Endodermal cell (in vitro differentiated cells): ENCODE results near the gene PGBD5. TPM values are rescaled to one million over a fixed set of nuclear protein-coding genes. Genes with fewer than 3 reads are reported as not detected.

Source experiments
- DNase-seq: peaks from one replicate; pipeline ENCODE4 v3.0.0-alpha.2; 2017
- H3K27ac ChIP-seq: 2 replicates; pipeline ENCODE4 v1.5.1; 2013; ENCODE audit warnings: mild to moderate bottlenecking, low read depth, low read length, moderate library complexity
- H3K27me3 ChIP-seq: 2 replicates; pipeline ENCODE4 v1.6.1; 2013; ENCODE audit warnings: mild to moderate bottlenecking, low read length, moderate library complexity; ENCODE audit not compliant: insufficient read depth, control insufficient read depth, poor library complexity, severe bottlenecking
- H3K36me3 ChIP-seq: 2 replicates; pipeline ENCODE4 v1.7.0; 2013; ENCODE audit warnings: mild to moderate bottlenecking, low read length, moderate library complexity; ENCODE audit not compliant: control insufficient read depth, insufficient read depth
- H3K4me1 ChIP-seq: one replicate; pipeline ENCODE4 v1.7.0; 2013; ENCODE audit warnings: low read length; ENCODE audit not compliant: control insufficient read depth, insufficient read depth
- H3K4me3 ChIP-seq: 2 replicates; pipeline ENCODE4 v1.5.1; 2013; ENCODE audit warnings: mild to moderate bottlenecking, low read length, moderate library complexity
- H3K9ac ChIP-seq: 2 replicates; pipeline ENCODE4 v1.6.1; 2013; ENCODE audit warnings: mild to moderate bottlenecking, low read length, moderate library complexity; ENCODE audit not compliant: poor library complexity, severe bottlenecking; ENCODE audit errors: extremely low read depth
- H3K9me3 ChIP-seq: 2 replicates; pipeline ENCODE4 v1.6.1; 2013; ENCODE audit warnings: mild to moderate bottlenecking, low read length, moderate library complexity; ENCODE audit not compliant: control insufficient read depth
- H3K27ac Mint-ChIP-seq: 2 replicates; pipeline ENCODE4 v1.8.0; 2020; ENCODE audit warnings: mixed read lengths
- H3K27me3 Mint-ChIP-seq: 2 replicates; pipeline ENCODE4 v1.8.0; 2021; ENCODE audit warnings: mild to moderate bottlenecking, mixed read lengths; ENCODE audit not compliant: insufficient read depth
- H3K36me3 Mint-ChIP-seq: 2 replicates; pipeline ENCODE4 v1.8.0; 2020; ENCODE audit warnings: low read depth, mixed read lengths
- H3K4me1 Mint-ChIP-seq: 2 replicates; pipeline ENCODE4 v1.8.0; 2020; ENCODE audit warnings: mixed read lengths
- H3K4me3 Mint-ChIP-seq: 2 replicates; pipeline ENCODE4 v1.8.0; 2020; ENCODE audit warnings: mild to moderate bottlenecking, moderate library complexity, mixed read lengths
- H3K9me3 Mint-ChIP-seq: 2 replicates; pipeline ENCODE4 v1.8.0; 2020; ENCODE audit warnings: mild to moderate bottlenecking, mixed read lengths
- WGBS, 2 experiments: methylation state at CpG; one replicate each; pipeline versions ENCODE4 v1.1.5 to v1.1.7; 2013; ENCODE audit warnings: missing lambda C conversion rate in 2 of 2, mixed read lengths in 1 of 2; ENCODE audit not compliant: insufficient coverage in 1 of 2, insufficient read length in 1 of 2; 5-methylcytosine and 5-hydroxymethylcytosine counted together
- total RNA-seq, 2 donors: library from RNA; stranded (reverse); fragmentation: NEBNext Ultra II Directional in 1 of 2; extraction: Animal tissue kit (Norgen Biotek cat#: 25700) in 1 of 2; gene quantifications; 2 replicates in 1 of 2; 3 replicates in 1 of 2; pipeline ENCODE4 v1.2.1, GENCODE V29; 2021
- TF ChIP-seq, protein P1 (sequence below): fragments of 200-600 bp; sonication (generic); conservative IDR thresholded peaks from 2 replicates; pipeline ENCODE4 v1.5.0; 2021; ENCODE audit warnings: antibody characterized with exemption, mild to moderate bottlenecking

Gene PGBD5
- total RNA-seq, 2 donors from 2014 or later: 1.3 to 4.6 TPM

DNA sequence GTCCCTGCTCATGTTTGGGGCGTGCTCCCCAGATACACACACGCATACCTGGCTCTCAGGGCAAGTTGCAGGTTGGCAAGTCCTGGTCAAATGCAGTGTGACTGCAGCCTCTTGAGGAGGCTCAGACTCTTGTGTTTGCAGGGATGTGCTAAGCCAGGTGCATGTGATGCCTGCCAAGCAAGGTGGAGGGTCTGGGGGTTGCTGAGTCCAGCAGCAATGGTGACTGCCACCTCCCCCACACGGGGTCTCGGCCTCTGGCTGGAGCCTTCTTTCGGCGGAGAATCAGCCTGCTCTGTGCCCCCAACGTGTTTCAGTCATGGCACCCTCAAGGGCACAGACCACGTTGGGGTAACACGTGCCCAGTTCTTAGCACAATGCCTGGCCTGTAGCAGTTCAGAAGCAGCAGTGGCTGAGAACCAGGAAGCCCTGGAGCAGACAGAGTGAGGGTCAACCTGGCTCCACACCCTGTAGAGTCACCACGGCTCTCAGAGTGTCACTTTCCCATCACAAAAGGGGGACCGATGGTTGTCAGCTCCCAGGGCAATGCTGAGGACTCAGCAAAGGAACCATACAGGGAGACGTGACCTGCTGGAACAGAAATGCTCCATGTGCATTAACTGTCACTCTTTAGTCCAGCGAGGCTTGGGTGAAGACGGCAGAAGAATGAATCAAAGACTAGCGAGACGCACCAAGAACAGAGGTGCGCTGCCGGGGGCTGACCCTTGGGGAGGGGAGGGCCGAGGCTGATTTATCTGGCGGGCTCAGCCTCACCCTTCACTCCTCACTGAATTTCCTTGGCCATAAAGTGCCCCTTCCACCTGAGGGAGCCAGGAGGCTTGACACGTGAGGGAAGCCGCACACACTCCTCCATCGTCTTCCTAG lies 109.0 kb downstream of the PGBD5 start:
- Mint-ChIP-seq H3K27me3 (no peaks in the 10 kb centered on the region), H3K36me3 (no peaks in the 10 kb centered on the region), H3K4me3 (no peak overlapping the region), H3K9me3 (no peaks in the 10 kb centered on the region), H3K27ac (no peak overlapping the region), H3K4me1 (no peaks in the 10 kb centered on the region)
- no peak overlapping the region for H3K4me3 ChIP-seq
- no peaks in the 10 kb centered on the region for H3K9me3 ChIP-seq
- no peak overlapping the region for H3K9ac ChIP-seq
- DNase-seq: no peak
- TF ChIP-seq, protein P1, sequence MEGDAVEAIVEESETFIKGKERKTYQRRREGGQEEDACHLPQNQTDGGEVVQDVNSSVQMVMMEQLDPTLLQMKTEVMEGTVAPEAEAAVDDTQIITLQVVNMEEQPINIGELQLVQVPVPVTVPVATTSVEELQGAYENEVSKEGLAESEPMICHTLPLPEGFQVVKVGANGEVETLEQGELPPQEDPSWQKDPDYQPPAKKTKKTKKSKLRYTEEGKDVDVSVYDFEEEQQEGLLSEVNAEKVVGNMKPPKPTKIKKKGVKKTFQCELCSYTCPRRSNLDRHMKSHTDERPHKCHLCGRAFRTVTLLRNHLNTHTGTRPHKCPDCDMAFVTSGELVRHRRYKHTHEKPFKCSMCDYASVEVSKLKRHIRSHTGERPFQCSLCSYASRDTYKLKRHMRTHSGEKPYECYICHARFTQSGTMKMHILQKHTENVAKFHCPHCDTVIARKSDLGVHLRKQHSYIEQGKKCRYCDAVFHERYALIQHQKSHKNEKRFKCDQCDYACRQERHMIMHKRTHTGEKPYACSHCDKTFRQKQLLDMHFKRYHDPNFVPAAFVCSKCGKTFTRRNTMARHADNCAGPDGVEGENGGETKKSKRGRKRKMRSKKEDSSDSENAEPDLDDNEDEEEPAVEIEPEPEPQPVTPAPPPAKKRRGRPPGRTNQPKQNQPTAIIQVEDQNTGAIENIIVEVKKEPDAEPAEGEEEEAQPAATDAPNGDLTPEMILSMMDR: no peak
- H3K36me3 ChIP-seq: no peaks in the 10 kb centered on the region
- 90 to 94% methylated on average over 17 to 23 of the region's 23 CpGs for WGBS, 2 experiments
- H3K27ac ChIP-seq: no peak overlapping the region
- H3K4me1 ChIP-seq: no peaks in the 10 kb centered on the region
- no peaks in the 10 kb centered on the region for H3K27me3 ChIP-seq

DNA sequence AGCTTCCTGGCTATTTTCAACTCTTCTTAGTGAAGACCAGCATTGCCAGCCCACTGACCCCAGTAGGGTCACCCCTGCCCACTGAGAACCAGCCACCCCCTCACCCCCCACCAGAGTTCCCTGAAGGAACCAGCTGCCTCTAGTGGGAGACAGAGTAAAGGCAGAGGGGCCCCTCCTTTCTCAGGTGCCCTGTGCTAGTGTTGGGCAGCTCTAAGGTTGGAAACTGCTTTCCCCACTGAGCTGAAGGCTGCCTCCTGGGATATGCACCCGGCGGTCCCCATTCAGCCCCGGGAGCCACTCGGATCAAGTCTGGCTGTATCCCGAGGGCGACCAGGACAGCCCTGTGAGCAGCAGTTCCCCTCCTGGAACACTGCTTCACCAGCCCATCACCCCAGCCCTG lies 111.0 kb downstream of the PGBD5 start:
- Histone ChIP-seq H3K9ac (no peak overlapping the region), H3K27me3 (no peaks in the 10 kb centered on the region), H3K36me3 (no peaks in the 10 kb centered on the region), H3K4me1 (no peaks in the 10 kb centered on the region), H3K9me3 (no peaks in the 10 kb centered on the region), H3K27ac (no peak overlapping the region), H3K4me3 (no peak overlapping the region)
- no peaks in the 10 kb centered on the region for H3K36me3 Mint-ChIP-seq
- no peaks in the 10 kb centered on the region for H3K4me1 Mint-ChIP-seq
- no peak overlapping the region for H3K4me3 Mint-ChIP-seq
- WGBS, 2 experiments: 91 to 95% methylated on average over 6 of the region's 6 CpGs
- no peaks in the 10 kb centered on the region for H3K9me3 Mint-ChIP-seq
- no peak for DNase-seq
- no peak overlapping the region for H3K27ac Mint-ChIP-seq
- no peaks in the 10 kb centered on the region for H3K27me3 Mint-ChIP-seq
- TF ChIP-seq, protein P1: no peak

DNA sequence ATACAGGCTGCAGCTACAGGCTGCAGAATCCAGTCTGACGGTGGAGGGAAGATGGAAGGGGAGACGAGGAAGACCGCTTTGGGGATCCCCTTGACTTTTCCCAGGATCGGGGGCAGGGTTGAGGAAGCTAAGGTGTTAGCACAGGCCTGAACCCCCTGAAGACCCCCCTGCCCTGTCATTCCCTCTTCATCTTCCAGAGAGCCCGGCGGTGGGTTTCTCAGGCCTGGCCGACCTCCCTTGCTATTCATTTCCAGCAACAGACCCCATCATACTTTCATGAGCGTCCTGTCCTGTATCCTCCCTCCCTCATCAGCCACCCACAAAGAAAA lies 112.0 kb downstream of the PGBD5 start:
- Histone ChIP-seq H3K4me3 (no peak overlapping the region), H3K27ac (no peak overlapping the region), H3K36me3 (no peaks in the 10 kb centered on the region), H3K9ac (no peak overlapping the region), H3K4me1 (no peaks in the 10 kb centered on the region), H3K9me3 (no peaks in the 10 kb centered on the region), H3K27me3 (no peaks in the 10 kb centered on the region)
- no peak overlapping the region for H3K27ac Mint-ChIP-seq
- 88% methylated on average over 8 of the region's 8 CpGs; no CpG with 5 or more reads in 1 of the 2 experiments for WGBS, 2 experiments
- H3K4me1 Mint-ChIP-seq: no peaks in the 10 kb centered on the region
- no peaks in the 10 kb centered on the region for H3K36me3 Mint-ChIP-seq
- no peaks in the 10 kb centered on the region for H3K9me3 Mint-ChIP-seq
- H3K4me3 Mint-ChIP-seq: no peak overlapping the region
- TF ChIP-seq, protein P1: no peak
- no peaks in the 10 kb centered on the region for H3K27me3 Mint-ChIP-seq
- no peak for DNase-seq
